UCSD-AML1 (cell line): ENCODE measurements around the gene PCDHGA1.
A peak's percentile ranks its signal among the peaks of the same experiment; 100 is the strongest.

Source experiments
- DNase-seq: peaks from one replicate; lab custom pipeline; 2025; ENCODE audit not compliant: unreplicated experiment; lab: John Stamatoyannopoulos, UW

Gene PCDHGA1

GRCh38 chr5:141529002-141529401, 198.7 kb downstream of the PCDHGA1 start:
- DNase-seq = no peak

GRCh38 chr5:141529873-141530272, 199.6 kb downstream of the PCDHGA1 start:
- no peak for DNase-seq

GRCh38 chr5:141532726-141533125, 202.4 kb downstream of the PCDHGA1 start:
- DNase-seq = no peak

- DNase-seq = no peak
Measured at GRCh38 chr5:141533897-141534296, 203.6 kb downstream of the PCDHGA1 start.

GRCh38 chr5:141534492-141535213, 204.3 kb downstream of the PCDHGA1 start:
- DNase-seq = no peak

GRCh38 chr5:141543053-141543452, 212.7 kb downstream of the PCDHGA1 start:
- DNase-seq = no peak

- no peak for DNase-seq
Measured at GRCh38 chr5:141547488-141547887, 217.2 kb downstream of the PCDHGA1 start.

- no peak for DNase-seq
Measured at GRCh38 chr5:141547921-141548320, 217.6 kb downstream of the PCDHGA1 start.

GRCh38 chr5:141557681-141558136, 227.4 kb downstream of the PCDHGA1 start:
- DNase-seq = peak; percentile 70

- peak; percentile 18 for DNase-seq
Measured at GRCh38 chr5:141558150-141558549, 227.8 kb downstream of the PCDHGA1 start.

- DNase-seq = no peak
Measured at GRCh38 chr5:141559461-141559860, 229.1 kb downstream of the PCDHGA1 start.

- DNase-seq = no peak
Measured at GRCh38 chr5:141560151-141560550, 229.8 kb downstream of the PCDHGA1 start.

- DNase-seq = no peak
Measured at GRCh38 chr5:141560725-141561483, 230.6 kb downstream of the PCDHGA1 start.
